Right ventricle myocardium inferior (tissue), 1 donor: ENCODE results near the gene CDC42BPA. TPM values are rescaled to one million over a fixed set of nuclear protein-coding genes. Genes with fewer than 3 reads are reported as not detected.

Experiments
- ATAC-seq: fragments of 200-7000 bp; cut with Tn5 transposase; one replicate; pipeline ENCODE4 v1.9.1; 2020; ENCODE audit warnings: mild to moderate bottlenecking, moderate library complexity
- DNase-seq: peaks from one replicate; pipeline ENCODE4 v3.0.0; 2021; ENCODE audit errors: missing footprints
- intact Hi-C: fragments of 100-400 bp; cut with DNase I; formaldehyde crosslinking; loops from one replicate; pipeline ENCODE4 v1.11.0; 2022
- total RNA-seq: library from RNA; stranded (reverse); fragmentation: NEBNext Ultra II Directional; extraction: Animal tissue kit (Norgen Biotek cat#: 25700); gene quantifications from one replicate; pipeline ENCODE4 v1.2.1, GENCODE V29; 2021
- donor health status: DM: no; HTN: yes; CAD: no; lungs with severe emphysema.

CDC42BPA gene
- total RNA-seq, 1 donor from 2014 or later: 37.2 TPM

- intact Hi-C loops: no loop called here
- DNase-seq (no peak), ATAC-seq (no peak)
Measured at GRCh38 chr1:226995365-226996332, 322.6 kb downstream of the CDC42BPA start.

GRCh38 chr1:226994586-226995364, 323.5 kb downstream of the CDC42BPA start:
- DNase-seq (no peak), ATAC-seq (peak; percentile 7)
- intact Hi-C loops: no loop called here

GRCh38 chr1:226993814-226994585, 324.3 kb downstream of the CDC42BPA start:
- DNase-seq: no peak
- ATAC-seq: peak; percentile 71
- intact Hi-C loops: no loop called here

GRCh38 chr1:226991920-226992319, 326.4 kb downstream of the CDC42BPA start:
- intact Hi-C loops: no loop called here
- ATAC-seq (no peak), DNase-seq (no peak)

GRCh38 chr1:226990133-226990716, 328.1 kb downstream of the CDC42BPA start:
- ATAC-seq: no peak
- intact Hi-C loops: no loop called here
- peak; percentile 61 for DNase-seq

- no peak for ATAC-seq
- peak; percentile 45 for DNase-seq
- intact Hi-C loops: no loop called here
Measured at GRCh38 chr1:226989085-226989920, 329.0 kb downstream of the CDC42BPA start.

- intact Hi-C loops: no loop called here
- no peak for DNase-seq
- no peak for ATAC-seq
Measured at GRCh38 chr1:226988334-226988666, 330.0 kb downstream of the CDC42BPA start.

- intact Hi-C loops: no loop called here
- DNase-seq (peak; percentile 55), ATAC-seq (no peak)
Measured at GRCh38 chr1:226987623-226988333, 330.5 kb downstream of the CDC42BPA start.

- peak; percentile 52 for DNase-seq
- no peak for ATAC-seq
- intact Hi-C loops: no loop called here
Measured at GRCh38 chr1:226987179-226987536, 331.1 kb downstream of the CDC42BPA start.

- ATAC-seq (no peak), DNase-seq (peak; percentile 53)
- intact Hi-C loops: no loop called here
Measured at GRCh38 chr1:226986496-226987178, 331.7 kb downstream of the CDC42BPA start.

GRCh38 chr1:226985839-226986463, 332.3 kb downstream of the CDC42BPA start:
- intact Hi-C loops: loop anchor here (2.0 kb wide), 1 partner anchor 45 kb away; the partner anchor contains the start of gene COQ8A
- peak; percentile 43 for ATAC-seq
- peak; percentile 68 for DNase-seq

- DNase-seq: peak; percentile 50
- intact Hi-C loops: loop anchor here (2.0 kb wide), 1 partner anchor 45 kb away; the partner anchor contains the start of gene COQ8A
- ATAC-seq: no peak
Measured at GRCh38 chr1:226985239-226985838, 333.0 kb downstream of the CDC42BPA start.

GRCh38 chr1:226984521-226985238, 333.6 kb downstream of the CDC42BPA start:
- ATAC-seq (peak; percentile 15), DNase-seq (peak; percentile 42)
- intact Hi-C loops: loop anchor here (2.0 kb wide), 1 partner anchor 44 kb away; the partner anchor contains the start of gene COQ8A

- intact Hi-C loops: loop anchor here (2.0 kb wide), 1 partner anchor 43 kb away; the partner anchor contains the start of gene COQ8A
- DNase-seq (peak; percentile 43), ATAC-seq (no peak)
Measured at GRCh38 chr1:226983992-226984364, 334.3 kb downstream of the CDC42BPA start.
